ENCODE data around the gene YKT6.

Gene YKT6

DNA sequence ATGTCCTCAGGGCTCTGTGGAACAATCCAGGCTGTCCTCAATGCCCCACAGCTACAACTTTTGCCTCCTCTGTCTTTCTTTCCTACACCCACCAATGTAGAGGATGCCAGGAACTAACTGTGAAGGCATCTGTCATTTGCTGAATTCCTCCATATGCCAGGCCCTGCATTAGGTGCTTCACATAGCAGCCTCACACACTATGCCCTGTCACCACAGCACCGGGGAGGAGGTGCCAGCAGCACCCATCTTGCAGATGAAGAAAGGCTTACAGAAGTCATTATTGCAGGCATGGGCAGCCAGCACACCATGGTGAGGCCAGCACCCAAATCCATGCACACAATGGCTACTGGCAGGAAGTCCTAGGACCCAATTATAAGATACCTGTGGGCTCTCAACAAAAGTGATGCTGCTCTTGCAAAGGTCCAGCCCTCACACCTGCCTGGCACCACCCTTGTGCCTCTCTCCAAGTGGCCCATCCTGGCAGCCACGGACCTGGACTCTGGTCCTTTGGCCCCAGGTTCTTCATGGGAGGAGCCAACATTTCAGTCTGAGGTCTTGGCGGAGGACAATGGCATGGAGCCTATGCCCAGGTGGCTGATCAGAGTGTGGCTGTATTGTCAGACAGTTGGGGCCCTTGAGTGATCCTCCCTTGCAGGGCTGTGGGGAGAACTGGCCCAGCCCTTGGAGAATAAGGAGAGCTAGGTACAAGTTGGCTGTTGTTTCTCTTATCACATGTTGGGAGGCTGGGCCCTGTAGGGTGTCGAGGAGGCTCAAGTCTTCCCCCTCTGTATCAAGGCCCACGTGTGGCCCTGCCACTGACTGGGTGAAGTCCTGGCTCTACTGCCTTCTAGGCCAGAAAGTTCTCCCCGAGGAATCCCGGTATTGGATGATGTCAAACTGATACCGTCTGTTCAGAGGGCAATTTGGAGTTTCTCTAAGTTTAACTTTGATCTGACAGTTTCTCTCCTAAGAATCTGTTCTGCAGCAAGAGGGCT lies 45.3 kb upstream of the YKT6 start:
- no peak overlapping the region for H3K4me3 ChIP-seq (ENCODE audit: low read depth, low read length)
- DNase-seq (ENCODE audit: low read depth, low spot score), result no peak
- TF ChIP-seq, protein P1, sequence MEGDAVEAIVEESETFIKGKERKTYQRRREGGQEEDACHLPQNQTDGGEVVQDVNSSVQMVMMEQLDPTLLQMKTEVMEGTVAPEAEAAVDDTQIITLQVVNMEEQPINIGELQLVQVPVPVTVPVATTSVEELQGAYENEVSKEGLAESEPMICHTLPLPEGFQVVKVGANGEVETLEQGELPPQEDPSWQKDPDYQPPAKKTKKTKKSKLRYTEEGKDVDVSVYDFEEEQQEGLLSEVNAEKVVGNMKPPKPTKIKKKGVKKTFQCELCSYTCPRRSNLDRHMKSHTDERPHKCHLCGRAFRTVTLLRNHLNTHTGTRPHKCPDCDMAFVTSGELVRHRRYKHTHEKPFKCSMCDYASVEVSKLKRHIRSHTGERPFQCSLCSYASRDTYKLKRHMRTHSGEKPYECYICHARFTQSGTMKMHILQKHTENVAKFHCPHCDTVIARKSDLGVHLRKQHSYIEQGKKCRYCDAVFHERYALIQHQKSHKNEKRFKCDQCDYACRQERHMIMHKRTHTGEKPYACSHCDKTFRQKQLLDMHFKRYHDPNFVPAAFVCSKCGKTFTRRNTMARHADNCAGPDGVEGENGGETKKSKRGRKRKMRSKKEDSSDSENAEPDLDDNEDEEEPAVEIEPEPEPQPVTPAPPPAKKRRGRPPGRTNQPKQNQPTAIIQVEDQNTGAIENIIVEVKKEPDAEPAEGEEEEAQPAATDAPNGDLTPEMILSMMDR (IDR thresholded peaks at IDR 0.05; ENCODE audit: low read depth, low read length), result no peak
- in situ Hi-C loops (cut with HindIII; ENCODE audit: low sequenced_read_pairs), result no loop called here

DNA sequence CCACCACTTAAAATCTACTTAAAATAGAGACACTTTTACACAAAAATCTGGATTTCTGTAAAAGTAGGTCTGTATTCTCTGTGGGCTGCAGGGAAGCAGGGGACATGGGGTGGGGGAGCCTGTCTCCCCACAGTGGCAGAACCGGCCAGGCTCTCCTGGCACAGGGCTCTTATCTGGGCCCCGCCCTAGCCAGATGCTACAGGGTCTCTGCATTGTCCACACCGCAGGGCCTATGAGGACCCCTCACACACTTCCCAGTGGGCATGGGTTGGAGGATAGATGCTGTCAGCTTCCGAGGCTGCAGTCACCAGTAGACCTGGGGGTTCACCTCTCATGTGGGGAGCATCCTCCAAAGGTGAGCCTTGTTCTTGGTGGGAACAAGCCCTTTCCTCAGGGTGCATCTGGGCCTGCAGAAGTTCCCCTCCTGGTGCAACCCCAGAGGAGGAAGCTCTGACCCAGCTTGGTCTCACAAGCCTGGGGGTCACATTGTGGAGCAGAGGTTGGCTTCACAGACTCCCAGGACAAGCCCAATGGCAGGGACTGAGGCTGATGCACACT lies 44.2 kb upstream of the YKT6 start:
- no peak for DNase-seq (ENCODE audit: low read depth, low spot score)
- in situ Hi-C loops (cut with HindIII; ENCODE audit: low sequenced_read_pairs), result no loop called here
- TF ChIP-seq, protein P1 (IDR thresholded peaks at IDR 0.05; ENCODE audit: low read depth, low read length), result no peak
- no peak overlapping the region for H3K4me3 ChIP-seq (ENCODE audit: low read depth, low read length)

DNA sequence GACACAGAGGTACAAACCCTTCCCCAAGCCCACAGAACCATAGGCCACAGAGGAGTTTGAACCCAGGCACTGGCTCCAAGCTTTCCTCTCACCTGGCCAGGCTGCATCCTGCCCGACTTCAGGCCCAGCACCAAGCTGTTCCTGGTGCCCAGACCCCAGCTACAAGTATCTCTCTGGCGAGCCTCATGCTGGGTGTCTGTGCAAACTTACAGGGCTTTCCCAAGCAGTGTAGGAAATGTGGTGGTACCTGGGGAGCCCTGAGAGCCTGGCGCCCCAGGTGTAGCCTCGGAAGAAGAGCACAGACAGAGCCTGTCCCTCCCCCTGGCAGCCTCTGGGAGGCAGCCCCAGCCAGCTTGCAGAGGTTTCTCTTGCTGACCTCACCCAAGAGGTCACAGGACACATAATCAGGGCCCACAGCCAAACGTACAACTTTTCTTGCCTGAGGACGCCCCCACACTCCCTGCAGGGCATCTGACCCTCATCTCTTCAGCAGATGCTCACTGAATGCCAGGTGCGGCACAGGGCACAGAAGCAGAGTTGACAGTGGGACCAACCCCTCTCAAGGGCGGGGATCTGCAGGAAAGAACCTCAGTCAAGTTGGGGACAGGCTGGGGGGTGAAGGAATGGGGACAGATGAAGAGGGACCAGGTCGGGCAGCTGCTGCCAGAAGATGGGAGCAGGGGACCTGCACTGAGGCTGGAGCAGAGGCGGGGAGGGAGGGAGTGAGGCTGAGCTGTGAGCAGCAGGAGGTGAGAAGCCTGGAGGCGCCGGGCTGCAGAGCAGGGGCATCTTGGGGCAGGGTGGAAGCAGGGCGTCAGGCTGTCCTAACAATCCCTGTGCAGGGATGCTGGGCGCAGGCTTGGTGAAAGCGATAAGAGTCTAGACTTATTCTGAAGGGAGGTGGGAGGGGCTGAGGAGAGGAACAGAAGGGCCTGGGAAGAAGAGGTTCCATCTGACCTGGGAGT lies 43.4 kb upstream of the YKT6 start:
- no peak overlapping the region for H3K4me3 ChIP-seq (ENCODE audit: low read depth, low read length)
- TF ChIP-seq, protein P1 (IDR thresholded peaks at IDR 0.05; ENCODE audit: low read depth, low read length), result no peak
- in situ Hi-C loops (cut with HindIII; ENCODE audit: low sequenced_read_pairs), result no loop called here
- DNase-seq (ENCODE audit: low read depth, low spot score), result no peak

DNA sequence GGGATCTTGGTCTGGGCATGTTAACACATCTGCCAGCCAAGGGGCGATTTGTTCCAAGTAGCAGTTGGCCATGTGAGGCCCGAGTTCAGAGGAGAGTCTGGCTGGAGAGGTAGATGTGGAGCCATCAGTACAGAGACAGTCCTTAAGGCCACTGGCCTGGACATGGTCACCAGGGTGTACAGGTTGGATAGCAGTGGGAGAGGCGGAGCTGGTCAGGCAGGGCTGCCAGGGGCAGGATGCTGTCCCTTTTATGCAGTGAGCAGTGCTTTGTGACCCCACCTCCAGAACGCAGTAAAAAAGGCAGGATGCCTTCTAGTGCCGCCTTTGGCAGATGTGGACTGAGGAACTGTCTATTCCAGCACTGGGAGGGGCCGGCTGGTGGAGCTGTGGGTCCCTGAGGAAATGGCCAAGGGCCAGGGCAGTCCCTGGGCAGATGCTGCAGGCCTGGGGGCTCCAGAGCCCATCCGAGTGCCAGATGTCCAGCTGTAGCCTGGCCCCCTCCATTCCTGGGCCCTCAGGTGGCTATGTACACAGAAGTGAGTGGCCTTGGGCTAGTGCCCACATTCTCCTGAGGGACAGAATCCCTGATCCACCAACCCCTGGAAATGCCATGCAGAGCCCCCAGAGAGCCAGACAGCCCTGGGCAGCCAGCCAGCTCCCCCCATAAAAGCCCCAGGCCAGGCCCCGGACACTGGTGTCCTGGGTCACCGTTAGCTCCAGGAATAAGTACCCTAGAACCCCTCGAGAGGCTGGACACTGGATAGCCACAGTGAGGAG lies 42.5 kb upstream of the YKT6 start:
- no peak overlapping the region for H3K4me3 ChIP-seq (ENCODE audit: low read depth, low read length)
- in situ Hi-C loops (cut with HindIII; ENCODE audit: low sequenced_read_pairs), result no loop called here
- TF ChIP-seq, protein P1 (IDR thresholded peaks at IDR 0.05; ENCODE audit: low read depth, low read length), result no peak
- no peak for DNase-seq (ENCODE audit: low read depth, low spot score)

DNA sequence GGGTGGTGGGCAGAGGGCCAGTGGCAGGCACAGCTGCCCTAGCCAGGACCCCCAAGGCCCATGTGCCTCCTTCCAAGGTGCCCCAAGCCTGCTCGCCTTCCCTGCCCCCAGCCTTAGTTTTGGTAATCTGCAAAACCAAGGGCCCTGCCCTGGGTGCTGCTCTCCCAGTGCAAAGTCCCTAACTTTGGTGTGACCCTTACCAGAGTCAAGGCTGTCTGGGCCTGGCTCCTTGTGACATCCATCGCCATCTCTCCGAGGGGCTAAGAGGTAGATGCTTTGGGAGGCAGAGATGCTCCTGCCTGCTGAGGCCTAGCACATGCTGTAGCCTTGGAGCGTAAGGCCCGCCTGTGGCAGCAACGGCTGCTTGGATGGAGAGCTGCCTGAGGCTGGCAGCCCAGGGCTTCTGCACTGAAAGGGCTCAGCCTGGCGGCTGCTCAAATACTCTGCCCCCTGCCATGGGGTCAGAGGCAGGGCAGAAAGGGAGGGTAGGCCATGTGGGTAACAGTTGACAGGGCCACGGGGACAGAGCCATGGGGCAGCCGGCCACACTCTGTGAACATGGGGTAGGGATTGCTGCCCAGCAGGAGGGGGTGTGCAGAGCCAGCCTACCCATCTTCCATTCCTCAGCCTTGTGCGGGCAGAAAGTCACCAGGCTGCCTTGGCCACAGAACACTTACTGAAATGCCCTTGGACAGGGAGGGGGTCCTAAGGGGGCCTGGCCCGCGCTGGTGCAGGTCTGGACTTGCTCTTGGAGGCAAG lies 41.7 kb upstream of the YKT6 start:
- TF ChIP-seq, protein P1 (IDR thresholded peaks at IDR 0.05; ENCODE audit: low read depth, low read length), result no peak

More for the DNA sequence above, 41.7 kb upstream of the YKT6 start:
- no peak for DNase-seq (ENCODE audit: low read depth, low spot score)
- in situ Hi-C loops (cut with HindIII; ENCODE audit: low sequenced_read_pairs), result no loop called here
- H3K4me3 ChIP-seq (ENCODE audit: low read depth, low read length), result no peak overlapping the region
